ENCODE results near the gene LY6G6F. TPM values are rescaled to one million over a fixed set of nuclear protein-coding genes. Genes with fewer than 3 reads are reported as not detected.
"Not testable (repeated sequence)": the region's sequence is repeated elsewhere in the genome, so short reads cannot be mapped to it uniquely, and the experiment has no call there.

The LY6G6F gene
- total and polyA plus RNA-seq, 2 donors (not counting 3 experiments of a cell fraction or from before 2014, with no cell fraction given), result not detected

- intact Hi-C loops (cut with micrococcal nuclease), result no loop called here
- Histone ChIP-seq H3K4me3 (replicated peaks in 1 of 3; ENCODE audit: insufficient read depth in 1 of 3, low read depth in 1 of 3, low read length in 3 of 3) (no peak overlapping the region), H3K27me3 (ENCODE audit: control insufficient read depth in 2 of 2, insufficient read depth in 2 of 2, low read length in 2 of 2) (no peaks in the 10 kb centered on the region), H3K9me3 (replicated peaks; ENCODE audit: control insufficient read depth, insufficient read depth, low read length) (no peaks in the 10 kb centered on the region), H3K79me2 (ENCODE audit: control insufficient read depth, insufficient read depth, low read length) (peaks cover under 1% of the 10 kb centered on the region), H3K4me2 (ENCODE audit: insufficient read depth, low read length) (no peak overlapping the region), H2AFZ (ENCODE audit: low read depth, low read length) (no peak overlapping the region), H3K4me1 (ENCODE audit: control insufficient read depth, extremely low read depth, insufficient read depth, low read length) (peaks cover 8% of the 10 kb centered on the region), H3K27ac (ENCODE audit: insufficient read depth, low read depth, low read length) (no peak overlapping the region), H3K9me1 (replicated peaks; ENCODE audit: control insufficient read depth, extremely low read depth, insufficient read depth, low read length) (no peaks in the 10 kb centered on the region), H4K20me1 (replicated peaks; ENCODE audit: control insufficient read depth, extremely low read depth, insufficient read depth, low read length) (no peaks in the 10 kb centered on the region), H3K36me3 (ENCODE audit: control insufficient read depth in 2 of 2, extremely low read depth in 1 of 2, insufficient read depth in 2 of 2, low read length in 2 of 2) (no peaks in the 10 kb centered on the region), H3K9ac (replicated peaks; ENCODE audit: extremely low read depth, insufficient read depth, low read length) (no peak overlapping the region)
- dilution Hi-C loops (cut with MboI; ENCODE audit: extremely low pct_ligation_motif_present, low sequenced_read_pairs), result no loop called here
- POLR2A ChIA-PET, result no interaction called here
- CTCF ChIA-PET, result no interaction called here
- no peak for DNase-seq (ENCODE audit: low read depth, low spot score)
- BruUV-seq (replicated peaks), result no TSS peak
- TF ChIP-seq GATA2 (IDR thresholded peaks at IDR 0.05; ENCODE audit: insufficient read depth, insufficient read length, low read depth, low read length) (no peak), JUN (IDR thresholded peaks at IDR 0.05; ENCODE audit: borderline replicate concordance, insufficient read depth, insufficient read length, low read depth) (no peak), MAX (IDR thresholded peaks at IDR 0.05; ENCODE audit: insufficient read depth, insufficient read length) (no peak), EZH2 (IDR thresholded peaks at IDR 0.05; ENCODE audit: borderline replicate concordance, low read depth, low read length, severe bottlenecking) (no peak), POLR2A (IDR thresholded peaks at IDR 0.05; ENCODE audit: low read depth, low read length) (no peak)
- FAIRE-seq, result no peak
Observed at GRCh38 chr6:31707701-31708100, 1.0 kb downstream of the LY6G6F start.

DNA sequence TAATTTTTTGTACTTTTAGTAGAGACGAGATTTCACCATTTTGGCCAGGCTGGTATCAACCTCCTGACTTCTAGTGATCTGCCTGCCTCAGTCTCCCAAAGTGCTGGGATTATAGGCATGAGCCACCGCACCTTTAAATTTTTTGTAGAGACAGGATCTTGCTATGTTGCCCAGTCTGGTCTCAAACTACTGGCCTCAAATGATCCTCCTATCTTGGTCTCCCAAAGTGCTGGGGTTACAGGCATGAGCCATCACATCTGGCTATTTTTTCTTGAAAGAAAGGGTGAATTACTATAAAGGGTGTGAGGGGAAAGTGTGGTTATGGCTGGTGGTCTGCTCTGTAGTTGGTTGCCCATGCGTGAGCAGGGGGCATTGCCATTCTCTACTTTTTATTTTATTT is 1.6 kb downstream of the LY6G6F start:
- TF ChIP-seq POLR2A (IDR thresholded peaks at IDR 0.05; ENCODE audit: low read depth, low read length) (no peak), POLR2AphosphoS5 (IDR thresholded peaks at IDR 0.05; ENCODE audit: insufficient read depth, low read depth, low read length) (no peak), EZH2 (IDR thresholded peaks at IDR 0.05; ENCODE audit: borderline replicate concordance, low read depth, low read length, severe bottlenecking) (no peak), GATA2 (IDR thresholded peaks at IDR 0.05; ENCODE audit: insufficient read depth, insufficient read length, low read depth, low read length) (no peak), MYC (IDR thresholded peaks at IDR 0.05; ENCODE audit: low read depth, low read length) (no peak), FOS (IDR thresholded peaks at IDR 0.05; ENCODE audit: borderline replicate concordance, insufficient read depth, low read length) (no peak), JUN (IDR thresholded peaks at IDR 0.05; ENCODE audit: borderline replicate concordance, insufficient read depth, insufficient read length, low read depth) (no peak)
- TF ChIP-seq, protein P1, sequence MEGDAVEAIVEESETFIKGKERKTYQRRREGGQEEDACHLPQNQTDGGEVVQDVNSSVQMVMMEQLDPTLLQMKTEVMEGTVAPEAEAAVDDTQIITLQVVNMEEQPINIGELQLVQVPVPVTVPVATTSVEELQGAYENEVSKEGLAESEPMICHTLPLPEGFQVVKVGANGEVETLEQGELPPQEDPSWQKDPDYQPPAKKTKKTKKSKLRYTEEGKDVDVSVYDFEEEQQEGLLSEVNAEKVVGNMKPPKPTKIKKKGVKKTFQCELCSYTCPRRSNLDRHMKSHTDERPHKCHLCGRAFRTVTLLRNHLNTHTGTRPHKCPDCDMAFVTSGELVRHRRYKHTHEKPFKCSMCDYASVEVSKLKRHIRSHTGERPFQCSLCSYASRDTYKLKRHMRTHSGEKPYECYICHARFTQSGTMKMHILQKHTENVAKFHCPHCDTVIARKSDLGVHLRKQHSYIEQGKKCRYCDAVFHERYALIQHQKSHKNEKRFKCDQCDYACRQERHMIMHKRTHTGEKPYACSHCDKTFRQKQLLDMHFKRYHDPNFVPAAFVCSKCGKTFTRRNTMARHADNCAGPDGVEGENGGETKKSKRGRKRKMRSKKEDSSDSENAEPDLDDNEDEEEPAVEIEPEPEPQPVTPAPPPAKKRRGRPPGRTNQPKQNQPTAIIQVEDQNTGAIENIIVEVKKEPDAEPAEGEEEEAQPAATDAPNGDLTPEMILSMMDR (IDR thresholded peaks at IDR 0.05; ENCODE audit: extremely low read depth in 1 of 2, insufficient read depth in 1 of 2, low read depth in 1 of 2, low read length in 2 of 2), result no peak
- Histone ChIP-seq H3K9ac (replicated peaks; ENCODE audit: extremely low read depth, insufficient read depth, low read length) (no peak overlapping the region), H3K4me1 (ENCODE audit: control insufficient read depth, extremely low read depth, insufficient read depth, low read length) (peaks cover 8% of the 10 kb centered on the region), H3K79me2 (ENCODE audit: control insufficient read depth, insufficient read depth, low read length) (no peaks in the 10 kb centered on the region), H3K27me3 (ENCODE audit: control insufficient read depth in 2 of 2, insufficient read depth in 2 of 2, low read length in 2 of 2) (no peaks in the 10 kb centered on the region), H3K4me2 (ENCODE audit: insufficient read depth, low read length) (no peak overlapping the region), H3K9me3 (replicated peaks; ENCODE audit: control insufficient read depth, insufficient read depth, low read length) (no peaks in the 10 kb centered on the region), H3K4me3 (replicated peaks in 1 of 3; ENCODE audit: insufficient read depth in 1 of 3, low read depth in 1 of 3, low read length in 3 of 3) (no peak overlapping the region), H3K36me3 (ENCODE audit: control insufficient read depth in 2 of 2, extremely low read depth in 1 of 2, insufficient read depth in 2 of 2, low read length in 2 of 2) (no peaks in the 10 kb centered on the region), H2AFZ (ENCODE audit: low read depth, low read length) (no peak overlapping the region), H4K20me1 (replicated peaks; ENCODE audit: control insufficient read depth, extremely low read depth, insufficient read depth, low read length) (no peaks in the 10 kb centered on the region), H3K9me1 (replicated peaks; ENCODE audit: control insufficient read depth, extremely low read depth, insufficient read depth, low read length) (no peaks in the 10 kb centered on the region), H3K27ac (ENCODE audit: insufficient read depth, low read depth, low read length) (no peak overlapping the region)
- no TSS peak for BruUV-seq (replicated peaks)
- intact Hi-C loops (cut with micrococcal nuclease) (no loop called here), dilution Hi-C loops (cut with MboI; ENCODE audit: extremely low pct_ligation_motif_present, low sequenced_read_pairs) (no loop called here)
- FAIRE-seq (no peak), DNase-seq (ENCODE audit: low read depth, low spot score) (no peak)
- ChIA-PET POLR2A (no interaction called here), CTCF (no interaction called here)

GRCh38 chr6:31709157-31709556 is 2.5 kb downstream of the LY6G6F start:
- H3K4me1 ChIP-seq (ENCODE audit: control insufficient read depth, extremely low read depth, insufficient read depth, low read length); H4K20me1 ChIP-seq (replicated peaks; ENCODE audit: control insufficient read depth, extremely low read depth, insufficient read depth, low read length); H3K4me3 ChIP-seq (replicated peaks in 1 of 3; ENCODE audit: insufficient read depth in 1 of 3, low read depth in 1 of 3, low read length in 3 of 3); H3K9me1 ChIP-seq (replicated peaks; ENCODE audit: control insufficient read depth, extremely low read depth, insufficient read depth, low read length); dilution Hi-C loops (cut with MboI; ENCODE audit: extremely low pct_ligation_motif_present, low sequenced_read_pairs); H2AFZ ChIP-seq (ENCODE audit: low read depth, low read length); H3K79me2 ChIP-seq (ENCODE audit: control insufficient read depth, insufficient read depth, low read length); H3K4me2 ChIP-seq (ENCODE audit: insufficient read depth, low read length); POLR2A ChIA-PET; H3K9me3 ChIP-seq (replicated peaks; ENCODE audit: control insufficient read depth, insufficient read depth, low read length); BruUV-seq (replicated peaks); CTCF ChIA-PET; H3K27ac ChIP-seq (ENCODE audit: insufficient read depth, low read depth, low read length); DNase-seq (ENCODE audit: low read depth, low spot score); H3K27me3 ChIP-seq (ENCODE audit: control insufficient read depth in 2 of 2, insufficient read depth in 2 of 2, low read length in 2 of 2); H3K9ac ChIP-seq (replicated peaks; ENCODE audit: extremely low read depth, insufficient read depth, low read length); H3K36me3 ChIP-seq (ENCODE audit: control insufficient read depth in 2 of 2, extremely low read depth in 1 of 2, insufficient read depth in 2 of 2, low read length in 2 of 2); intact Hi-C loops (cut with micrococcal nuclease); FAIRE-seq: not testable (repeated sequence)

Measured in endothelial cell of umbilical vein (primary cell).